Right lobe of liver (tissue), 6 donors: Measurements from ENCODE around the gene CFAP20. TPM values are rescaled to one million over a fixed set of nuclear protein-coding genes. Genes with fewer than 3 reads are reported as not detected.

ENCODE experiments used
- ATAC-seq, 4 donors: fragments of 200-7000 bp; cut with Tn5 transposase; one replicate each; pipeline ENCODE4 v1.9.1; 2020; ENCODE audit warnings: mild to moderate bottlenecking in 4 of 4, moderate library complexity in 4 of 4
- DNase-seq, 3 donors: peaks; one replicate each; pipeline ENCODE4 v3.0.0-alpha.2; 2020
- H3K27ac ChIP-seq, 3 donors: fragments of 200-600 bp; one replicate each; pipeline ENCODE4 v1.8.0; 2022
- H3K27me3 ChIP-seq, 2 donors: fragments of 200-600 bp; one replicate each; pipeline ENCODE4 v1.8.0; 2022
- H3K36me3 ChIP-seq, 4 donors: fragments of 200-600 bp; sonication (generic) in 1 of 4; one replicate each; pipeline versions ENCODE4 v1.5.1 to v1.8.0; 2017 to 2022; ENCODE audit warnings: control low read depth in 1 of 4
- H3K4me1 ChIP-seq, 4 donors: fragments of 200-600 bp; sonication (generic) in 1 of 4; one replicate each; pipeline versions ENCODE4 v1.5.1 to v1.8.0; 2017 to 2022; ENCODE audit warnings: control low read depth in 1 of 4
- H3K4me3 ChIP-seq, 3 donors: fragments of 200-600 bp; one replicate each; pipeline ENCODE4 v1.8.0; 2022
- H3K9me3 ChIP-seq, 4 donors: fragments of 200-600 bp; sonication (generic) in 1 of 4; one replicate each; pipeline versions ENCODE4 v1.5.1 to v1.8.0; 2017 to 2022; ENCODE audit warnings: control low read depth in 1 of 4
- CTCF ChIP-seq, 4 donors: fragments of 200-600 bp in 3 of 4; fragments of 450-650 bp in 1 of 4; IDR thresholded peaks; one replicate each; pipeline versions ENCODE4 v1.5.1 to v1.8.0; 2016 to 2022; ENCODE audit warnings: antibody characterized with exemption in 4 of 4, mild to moderate bottlenecking in 2 of 4
- POLR2A ChIP-seq: fragments of 450-650 bp; IDR thresholded peaks from one replicate; pipeline ENCODE4 v1.6.1; 2017; ENCODE audit warnings: antibody characterized with exemption, mild to moderate bottlenecking
- whole genome bisulfite sequencing: methylation state at CpG from one replicate; pipeline ENCODE4 v1.1.6; 2018; ENCODE audit warnings: low coverage, low lambda C conversion rate; ENCODE audit not compliant: insufficient coverage; ENCODE audit errors: missing lambda C conversion rate; 5-methylcytosine and 5-hydroxymethylcytosine counted together
- intact Hi-C, 2 donors: fragments of 100-400 bp; cut with DNase I; formaldehyde crosslinking; loops; one replicate each; pipeline versions ENCODE4 v1.11.2 to v1.14.1; 2022
- total RNA-seq, 6 experiments: library from RNA; depleted of rRNA in 2 of 6; stranded (reverse); fragments of >200 nt in 2 of 6; fragmentation: NEBNext Ultra II Directional in 3 of 6; extraction: Animal tissue kit (Norgen Biotek cat#: 25700) in 3 of 6; gene quantifications; one replicate each; pipeline versions ENCODE4 v1.1.0 to v1.2.4, GENCODE V29; 2016 to 2023
- donor health status: DM: no; HTN: yes; CAD: no.
- donor health status: DM: no; HTN: no; CAD: no.
- donor health status: DM: no; HTN: no; CAD: no.
- donor health status: DM: no; HTN: yes; CAD: no.
- donor health status: DM: no; HTN: yes; CAD: no.

The CFAP20 gene
- total RNA-seq, 6 experiments from 2014 or later, result 7.8 to 38.7 (median 18.1) TPM

- ATAC-seq, result no peak
- Histone ChIP-seq H3K4me1 (no peaks in the 10 kb centered on the region), H3K36me3 (no peaks in the 10 kb centered on the region), H3K27me3 (no peaks in the 10 kb centered on the region), H3K4me3 (no peak overlapping the region), H3K9me3 (no peaks in the 10 kb centered on the region), H3K27ac (no peak overlapping the region)
- peak in 1 of 3 donors; percentile 22 for DNase-seq
- TF ChIP-seq POLR2A (no peak), CTCF (IDR thresholded peaks at IDR 0.05) (no peak)
- WGBS, result 58% methylated on average over 6 of the region's 9 CpGs
- intact Hi-C loops, result no loop called here
Observed at GRCh38 chr16:58088091-58088490, 41.1 kb downstream of the CFAP20 start.

- Histone ChIP-seq H3K27ac (no peak overlapping the region), H3K36me3 (no peaks in the 10 kb centered on the region), H3K4me3 (no peak overlapping the region), H3K9me3 (no peaks in the 10 kb centered on the region), H3K27me3 (no peaks in the 10 kb centered on the region), H3K4me1 (no peaks in the 10 kb centered on the region)
- intact Hi-C loops, result no loop called here
- TF ChIP-seq CTCF (IDR thresholded peaks at IDR 0.05) (no peak), POLR2A (no peak)
- 78% methylated on average over 21 of the region's 23 CpGs for WGBS
- ATAC-seq (no peak), DNase-seq (no peak)
Observed at GRCh38 chr16:58087209-58087913, 41.8 kb downstream of the CFAP20 start.

GRCh38 chr16:58086381-58087208, 42.6 kb downstream of the CFAP20 start:
- DNase-seq (peak in 1 of 3 donors; percentile 37), ATAC-seq (no peak)
- H3K9me3 ChIP-seq, result no peaks in the 10 kb centered on the region
- H3K36me3 ChIP-seq, result no peaks in the 10 kb centered on the region
- H3K27ac ChIP-seq, result no peak overlapping the region
- intact Hi-C loops, result no loop called here
- no peak for TF ChIP-seq POLR2A
- TF ChIP-seq CTCF (IDR thresholded peaks at IDR 0.05), result no peak
- H3K27me3 ChIP-seq, result no peaks in the 10 kb centered on the region
- WGBS, result 80% methylated on average over 8 of the region's 19 CpGs
- H3K4me3 ChIP-seq, result no peak overlapping the region
- H3K4me1 ChIP-seq, result no peaks in the 10 kb centered on the region

- WGBS, result 39% methylated on average over 4 of the region's 21 CpGs
- Histone ChIP-seq H3K4me3 (no peak overlapping the region), H3K27me3 (no peaks in the 10 kb centered on the region), H3K36me3 (no peaks in the 10 kb centered on the region), H3K4me1 (no peaks in the 10 kb centered on the region), H3K27ac (no peak overlapping the region), H3K9me3 (no peaks in the 10 kb centered on the region)
- intact Hi-C loops, result no loop called here
- no peak for DNase-seq
- no peak for ATAC-seq
- no peak for TF ChIP-seq POLR2A
- no peak for TF ChIP-seq CTCF (IDR thresholded peaks at IDR 0.05)
Observed at GRCh38 chr16:58085584-58086251, 43.5 kb downstream of the CFAP20 start.
